Spleen (tissue), 11 donors: ENCODE measurements around the gene RAB4A. TPM values are rescaled to one million over a fixed set of nuclear protein-coding genes. Genes with fewer than 3 reads are reported as not detected.

Source experiments
- DNase-seq: peaks from one replicate; pipeline ENCODE4 v3.0.0-alpha.2; 2020
- H3K27ac ChIP-seq, 8 donors: fragments of 200-600 bp; sonication (generic) in 7 of 8; 1 replicate in 4 of 8; 2 replicates in 4 of 8; pipeline versions ENCODE4 v1.5.0 to v1.8.0; 2016 to 2021; ENCODE audit warnings: inconsistent platforms in 4 of 8, mild to moderate bottlenecking in 4 of 8, moderate library complexity in 1 of 8
- H3K27me3 ChIP-seq, 7 donors: fragments of 200-600 bp; sonication (generic) in 6 of 7; replicated peaks in 1 of 7; 1 replicate in 4 of 7; 2 replicates in 3 of 7; pipeline versions ENCODE4 v1.5.0 to v1.8.0; 2016 to 2021; ENCODE audit warnings: inconsistent platforms in 3 of 7, mild to moderate bottlenecking in 1 of 7
- H3K36me3 ChIP-seq, 6 donors: fragments of 200-600 bp; sonication (generic) in 5 of 6; 1 replicate in 4 of 6; 2 replicates in 2 of 6; pipeline versions ENCODE4 v1.5.0 to v1.8.0; 2016 to 2021; ENCODE audit warnings: inconsistent platforms in 2 of 6
- H3K4me1 ChIP-seq, 6 donors: fragments of 200-600 bp; sonication (generic) in 5 of 6; 1 replicate in 3 of 6; 2 replicates in 3 of 6; pipeline versions ENCODE4 v1.5.0 to v1.8.0; 2016 to 2021; ENCODE audit warnings: inconsistent platforms in 3 of 6
- H3K4me3 ChIP-seq, 8 donors: fragments of 200-600 bp; sonication (generic) in 7 of 8; 1 replicate in 4 of 8; 2 replicates in 4 of 8; pipeline versions ENCODE4 v1.5.0 to v1.8.0; 2016 to 2021; ENCODE audit warnings: inconsistent platforms in 4 of 8, mild to moderate bottlenecking in 4 of 8, moderate library complexity in 2 of 8
- H3K9me3 ChIP-seq, 8 donors: fragments of 200-600 bp; sonication (generic) in 7 of 8; 1 replicate in 4 of 8; 2 replicates in 4 of 8; pipeline versions ENCODE4 v1.5.0 to v1.8.0; 2016 to 2021; ENCODE audit warnings: inconsistent platforms in 4 of 8
- CTCF ChIP-seq, 11 experiments: fragments of 200-600 bp in 7 of 11; fragments of 450-650 bp in 4 of 11; sonication (generic) in 4 of 11; IDR thresholded peaks in 8 of 11; conservative IDR thresholded peaks in 3 of 11; 1 replicate in 7 of 11; 2 replicates in 4 of 11; pipeline versions ENCODE4 v1.4.0 to v1.8.0; 2016 to 2021; ENCODE audit warnings: antibody characterized with exemption in 11 of 11, inconsistent platforms in 4 of 11, mild to moderate bottlenecking in 1 of 11
- POLR2A ChIP-seq, 3 donors: fragments of 450-650 bp; IDR thresholded peaks; one replicate each; pipeline ENCODE4 v1.5.1; 2017; ENCODE audit warnings: antibody characterized with exemption in 3 of 3, mild to moderate bottlenecking in 1 of 3
- POLR2AphosphoS5 ChIP-seq, 3 donors: sonication (generic); formaldehyde crosslinking; IDR thresholded peaks; one replicate each; pipeline ENCODE4 v1.5.1; 2017; ENCODE audit warnings: antibody characterized with exemption in 3 of 3
- WGBS, 5 donors: extraction: QIAGEN DNeasy Blood & Tissue Kit in 3 of 5; methylation state at CpG; one replicate each; pipeline versions ENCODE4 v1.1.5 to v1.1.7; 2013 to 2018; 5-methylcytosine and 5-hydroxymethylcytosine counted together
- intact Hi-C: fragments of 100-400 bp; cut with DNase I; formaldehyde crosslinking; loops from one replicate; pipeline ENCODE4 v1.15.0; 2023; ENCODE audit warnings: low total_unique reads
- polyA plus RNA-seq, 3 donors: library from polyadenylated mRNA; stranded (reverse); fragments of 200-250 nt; gene quantifications; one replicate each; pipeline ENCODE4 v1.2.1, GENCODE V29; 2013
- total RNA-seq, 7 donors: library from RNA; depleted of rRNA in 3 of 7; stranded (reverse); fragments of >200 nt in 3 of 7; fragmentation: NEBNext Ultra II Directional in 4 of 7; extraction: Animal tissue kit (Norgen Biotek cat#: 25700) in 4 of 7; gene quantifications; one replicate each; pipeline versions ENCODE4 v1.1.0 to v1.2.1, GENCODE V29; 2016 to 2021
- donor health status: healthy with polysubstance abuse.
- donor health status: DM: no; HTN: no; CAD: no; lungs with moderate emphysema.
- donor health status: DM: no; HTN: no; CAD: no.
- donor health status: Bipolar disorder and iron deficiency.
- donor health status: healthy.
- donor health status: DM: no; HTN: no; CAD: no.
- donor health status: DM: yes; HTN: yes; CAD: no.

RAB4A gene
- total and polyA plus RNA-seq, 10 donors = 19.7 to 49.8 (median 27.0) TPM

DNA sequence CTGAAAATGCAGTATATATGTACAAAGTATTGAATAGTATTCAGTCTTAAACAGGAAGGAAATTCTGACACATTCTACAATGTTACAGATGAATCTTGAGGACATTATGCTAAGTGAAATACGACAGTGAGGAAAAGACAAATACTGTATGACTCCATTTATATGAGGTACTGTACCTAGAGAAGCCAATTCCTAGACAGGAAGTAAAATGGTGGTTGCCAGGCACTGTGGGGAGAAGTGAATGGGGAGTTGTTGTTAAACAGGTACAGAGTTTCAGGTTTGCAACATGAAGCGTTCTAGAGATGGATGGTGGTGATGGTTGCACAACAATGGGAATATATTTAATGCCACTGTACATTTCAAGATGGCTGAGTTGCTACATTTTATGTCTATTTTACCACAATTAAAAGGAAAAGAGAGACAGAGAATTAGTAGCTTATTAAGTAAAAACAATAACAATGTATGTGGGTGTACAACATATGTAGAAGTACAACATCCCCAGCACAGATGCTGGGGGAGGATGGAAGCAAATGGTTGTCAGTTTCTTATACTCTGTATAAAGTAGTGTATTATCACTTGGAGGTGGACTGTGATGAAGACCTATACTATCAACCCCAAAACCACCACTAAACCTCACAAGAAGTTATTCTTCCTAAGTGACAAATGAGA lies 3.9 kb upstream of the RAB4A start:
- Histone ChIP-seq H3K4me1 (peaks cover 1 to 13% (median 6%) of the 10 kb centered on the region in 6 donors), H3K27ac (no peak overlapping the region), H3K27me3 (no peaks in the 10 kb centered on the region), H3K4me3 (no peak overlapping the region), H3K36me3 (no peaks in the 10 kb centered on the region), H3K9me3 (peaks cover 0 to 20% (median 7%) of the 10 kb centered on the region in 8 donors)
- TF ChIP-seq POLR2AphosphoS5 (IDR thresholded peaks at IDR 0.05) = no peak
- no peak for TF ChIP-seq POLR2A (IDR thresholded peaks at IDR 0.05)
- TF ChIP-seq CTCF (IDR thresholded peaks at IDR 0.05 in 8 of 11, conservative IDR thresholded peaks at IDR 0.05 in 3 of 11) = no peak
- 58 to 78% (median 60%) methylated on average over 2 of the region's 2 CpGs for WGBS, 5 donors
- no peak for DNase-seq
- intact Hi-C loops = no loop called here

GRCh38 chr1:229268505-229268904 lies 2.4 kb upstream of the RAB4A start:
- Histone ChIP-seq H3K4me1 (peaks cover 14 to 28% (median 22%) of the 10 kb centered on the region in 6 donors), H3K4me3 (no peak overlapping the region), H3K9me3 (peaks cover 0 to 20% (median 7%) of the 10 kb centered on the region in 8 donors), H3K27me3 (no peaks in the 10 kb centered on the region), H3K36me3 (no peaks in the 10 kb centered on the region), H3K27ac (no peak overlapping the region)
- TF ChIP-seq CTCF (IDR thresholded peaks at IDR 0.05 in 8 of 11, conservative IDR thresholded peaks at IDR 0.05 in 3 of 11) (no peak), POLR2AphosphoS5 (IDR thresholded peaks at IDR 0.05) (no peak), POLR2A (IDR thresholded peaks at IDR 0.05) (no peak)
- DNase-seq = no peak
- intact Hi-C loops = no loop called here
- WGBS, 5 donors = 67 to 89% (median 76%) methylated on average over 2 of the region's 2 CpGs

GRCh38 chr1:229271448-229272159 lies 693 bp downstream of the RAB4A start:
- H3K4me3 ChIP-seq = peak overlapping the region; percentile 63 to 91 (median 76)
- intact Hi-C loops = no loop called here
- peaks cover 14 to 45% (median 32%) of the 10 kb centered on the region in 6 donors for H3K4me1 ChIP-seq
- H3K36me3 ChIP-seq = no peaks in the 10 kb centered on the region
- no peak for DNase-seq
- TF ChIP-seq POLR2AphosphoS5 (IDR thresholded peaks at IDR 0.05) (no peak), POLR2A (IDR thresholded peaks at IDR 0.05) (no peak), CTCF (IDR thresholded peaks at IDR 0.05 in 8 of 11, conservative IDR thresholded peaks at IDR 0.05 in 3 of 11) (peak in 1 of 11 experiments; percentile 14)
- peaks cover 0 to 20% (median 7%) of the 10 kb centered on the region in 8 donors for H3K9me3 ChIP-seq
- WGBS, 5 donors = 1 to 3% (median 2%) methylated on average over 15 to 32 of the region's 32 CpGs
- peak overlapping the region; percentile 64 to 91 (median 76) for H3K27ac ChIP-seq
- H3K27me3 ChIP-seq = no peaks in the 10 kb centered on the region
